Transverse colon (tissue), 4 donors: ENCODE results near the gene C9orf85. TPM values are rescaled to one million over a fixed set of nuclear protein-coding genes. Genes with fewer than 3 reads are reported as not detected.

Experiments used
- DNase-seq: peaks from one replicate; pipeline ENCODE4 v3.0.0-alpha.2; 2019
- H3K27ac ChIP-seq, 4 donors: fragments of 200-600 bp; sonication (generic); 2 replicates each; pipeline ENCODE4 v1.5.1; 2016 to 2018; ENCODE audit warnings: inconsistent platforms in 4 of 4
- H3K27me3 ChIP-seq: fragments of 200-600 bp; sonication (generic); 2 replicates; pipeline ENCODE4 v1.5.1; 2017; ENCODE audit warnings: inconsistent platforms
- H3K36me3 ChIP-seq, 4 donors: fragments of 200-600 bp; sonication (generic); 2 replicates each; pipeline ENCODE4 v1.5.1; 2017 to 2019; ENCODE audit warnings: inconsistent platforms in 4 of 4
- H3K4me1 ChIP-seq, 4 donors: fragments of 200-600 bp; sonication (generic); 2 replicates each; pipeline ENCODE4 v1.5.1; 2017 to 2020; ENCODE audit warnings: inconsistent platforms in 4 of 4
- H3K4me3 ChIP-seq, 4 donors: fragments of 200-600 bp; sonication (generic); 1 replicate in 1 of 4; 2 replicates in 3 of 4; pipeline versions ENCODE4 v1.5.1 to v1.6.1; 2017 to 2019; ENCODE audit warnings: inconsistent platforms in 4 of 4
- H3K9me3 ChIP-seq, 2 donors: fragments of 200-600 bp; sonication (generic); 2 replicates each; pipeline ENCODE4 v1.5.1; 2017 to 2019; ENCODE audit warnings: inconsistent platforms in 2 of 2
- EP300 ChIP-seq: sonication (generic); formaldehyde crosslinking; IDR thresholded peaks from one replicate; pipeline ENCODE4 v1.6.1; 2017; ENCODE audit warnings: antibody characterized with exemption, low read depth
- POLR2A ChIP-seq: fragments of 450-650 bp; IDR thresholded peaks from one replicate; pipeline ENCODE4 v1.6.1; 2016; ENCODE audit warnings: antibody characterized with exemption, mild to moderate bottlenecking, moderate library complexity
- POLR2AphosphoS5 ChIP-seq, 3 donors: sonication (generic); formaldehyde crosslinking; IDR thresholded peaks; one replicate each; pipeline ENCODE4 v1.6.1; 2016; ENCODE audit warnings: antibody characterized with exemption in 3 of 3
- WGBS, 2 donors: methylation state at CpG; one replicate each; pipeline ENCODE4 v1.1.5; 2018; ENCODE audit warnings: low coverage in 1 of 2; 5-methylcytosine and 5-hydroxymethylcytosine counted together
- in situ Hi-C, 4 donors: fragments of 200-750 bp; cut with MboI; loops; one replicate each; pipeline versions ENCODE4 v1.15.0 to v1.15.1; 2017; ENCODE audit warnings: low sequenced_read_pairs in 3 of 4, low pct_ligation_motif_present in 1 of 4, low pct_unique_long_range_greater_than_20kb in 1 of 4
- intact Hi-C: fragments of 100-400 bp; cut with DNase I; formaldehyde crosslinking; loops from one replicate; pipeline ENCODE4 v1.15.1; 2023; ENCODE audit warnings: low total_unique reads
- total RNA-seq, 4 donors: library from RNA; depleted of rRNA; stranded (reverse); fragments of >200 nt; gene quantifications; one replicate each; pipeline ENCODE4 v1.1.0, GENCODE V29; 2016
- TF ChIP-seq, protein P1 (sequence below), 5 experiments: fragments of 200-600 bp in 3 of 5; fragments of 450-650 bp in 2 of 5; sonication (generic) in 3 of 5; IDR thresholded peaks; 1 replicate in 2 of 5; 2 replicates in 3 of 5; pipeline ENCODE4 v1.5.1; 2016 to 2017; ENCODE audit warnings: antibody characterized with exemption in 5 of 5, inconsistent platforms in 3 of 5, mild to moderate bottlenecking in 2 of 5, moderate library complexity in 1 of 5

C9orf85 gene, protein sequence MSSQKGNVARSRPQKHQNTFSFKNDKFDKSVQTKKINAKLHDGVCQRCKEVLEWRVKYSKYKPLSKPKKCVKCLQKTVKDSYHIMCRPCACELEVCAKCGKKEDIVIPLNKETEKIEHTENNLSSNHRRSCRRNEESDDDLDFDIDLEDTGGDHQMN
- total RNA-seq = 10 to 100 TPM in 2 of 4 donors, 1 to 10 TPM in 2; 3.0 to 14.9 (median 9.8) TPM

DNA sequence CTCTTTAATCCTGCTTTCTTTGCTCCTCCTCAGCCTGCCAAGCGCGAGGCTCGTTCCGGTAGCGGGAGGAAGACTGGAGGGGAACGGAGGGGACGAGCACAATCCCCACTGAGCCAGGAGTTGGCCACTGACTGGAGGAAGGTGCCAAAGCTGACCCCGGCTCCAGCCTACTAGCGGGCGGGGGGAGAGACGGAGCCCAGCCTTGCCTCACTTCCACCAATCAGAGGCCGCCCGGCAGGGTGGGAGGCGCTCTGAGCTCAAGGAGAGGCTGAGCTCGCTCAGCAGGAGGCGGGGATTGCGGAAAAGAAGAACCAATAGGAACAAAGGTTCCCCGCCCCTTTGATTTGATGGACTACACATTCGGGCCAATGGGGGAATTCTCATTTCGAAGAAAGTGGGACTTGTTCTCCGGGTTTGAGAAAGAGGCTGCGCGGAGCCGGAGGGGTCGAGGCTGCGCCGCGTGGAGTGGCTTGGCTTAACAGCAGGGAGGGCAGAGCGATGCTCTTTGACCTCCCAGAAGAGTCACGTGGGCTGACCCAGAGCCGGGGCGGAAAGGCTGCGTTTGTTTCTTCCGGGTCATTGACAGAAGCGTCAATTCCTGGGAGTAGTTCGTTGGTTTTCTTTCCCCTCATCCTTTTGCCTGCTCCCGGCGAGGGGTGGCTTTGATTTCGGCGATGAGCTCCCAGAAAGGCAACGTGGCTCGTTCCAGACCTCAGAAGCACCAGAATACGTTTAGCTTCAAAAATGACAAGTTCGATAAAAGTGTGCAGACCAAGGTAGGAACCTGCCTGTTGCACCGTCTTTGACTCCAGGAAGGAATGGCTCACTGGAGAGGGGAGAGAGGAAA is at the start of gene C9orf85, which contains the start of gene ABHD17B:
TSS of gene C9orf85 (plus strand) at position 579 of the 847 bp plus-strand sequence. CDS start at position 675, 96 bp downstream.
TSS of gene ABHD17B (minus strand) at position 133 of the 847 bp plus-strand sequence. CDS start 36,113 bp downstream, outside the sequence.
- peak within 1 kb of the TSS; percentile 82 to 97 (median 92) for H3K4me3 ChIP-seq
- no peaks in the 10 kb centered on the region for H3K9me3 ChIP-seq
- H3K27ac ChIP-seq = peak within 1 kb of the TSS; percentile 95 to 99 (median 98)
- H3K4me1 ChIP-seq = peaks cover 16 to 52% (median 28%) of the 10 kb centered on the region in 4 donors
- intact Hi-C loops = no loop called here
- H3K27me3 ChIP-seq = no peaks in the 10 kb centered on the region
- H3K36me3 ChIP-seq = no peaks in the 10 kb centered on the region
- TF ChIP-seq EP300 (no peak), POLR2A (peak; percentile 99), POLR2AphosphoS5 (IDR thresholded peaks at IDR 0.05) (peak; percentile 99)
- TF ChIP-seq, protein P1, sequence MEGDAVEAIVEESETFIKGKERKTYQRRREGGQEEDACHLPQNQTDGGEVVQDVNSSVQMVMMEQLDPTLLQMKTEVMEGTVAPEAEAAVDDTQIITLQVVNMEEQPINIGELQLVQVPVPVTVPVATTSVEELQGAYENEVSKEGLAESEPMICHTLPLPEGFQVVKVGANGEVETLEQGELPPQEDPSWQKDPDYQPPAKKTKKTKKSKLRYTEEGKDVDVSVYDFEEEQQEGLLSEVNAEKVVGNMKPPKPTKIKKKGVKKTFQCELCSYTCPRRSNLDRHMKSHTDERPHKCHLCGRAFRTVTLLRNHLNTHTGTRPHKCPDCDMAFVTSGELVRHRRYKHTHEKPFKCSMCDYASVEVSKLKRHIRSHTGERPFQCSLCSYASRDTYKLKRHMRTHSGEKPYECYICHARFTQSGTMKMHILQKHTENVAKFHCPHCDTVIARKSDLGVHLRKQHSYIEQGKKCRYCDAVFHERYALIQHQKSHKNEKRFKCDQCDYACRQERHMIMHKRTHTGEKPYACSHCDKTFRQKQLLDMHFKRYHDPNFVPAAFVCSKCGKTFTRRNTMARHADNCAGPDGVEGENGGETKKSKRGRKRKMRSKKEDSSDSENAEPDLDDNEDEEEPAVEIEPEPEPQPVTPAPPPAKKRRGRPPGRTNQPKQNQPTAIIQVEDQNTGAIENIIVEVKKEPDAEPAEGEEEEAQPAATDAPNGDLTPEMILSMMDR (IDR thresholded peaks at IDR 0.05) = peak in 1 of 5 experiments; percentile 28
- in situ Hi-C loops = no loop called here
- peak; percentile 99 for DNase-seq
- WGBS, 2 donors = 1% methylated on average over 45 of the region's 45 CpGs; no CpG with 5 or more reads in 1 of the 2 donors

DNA sequence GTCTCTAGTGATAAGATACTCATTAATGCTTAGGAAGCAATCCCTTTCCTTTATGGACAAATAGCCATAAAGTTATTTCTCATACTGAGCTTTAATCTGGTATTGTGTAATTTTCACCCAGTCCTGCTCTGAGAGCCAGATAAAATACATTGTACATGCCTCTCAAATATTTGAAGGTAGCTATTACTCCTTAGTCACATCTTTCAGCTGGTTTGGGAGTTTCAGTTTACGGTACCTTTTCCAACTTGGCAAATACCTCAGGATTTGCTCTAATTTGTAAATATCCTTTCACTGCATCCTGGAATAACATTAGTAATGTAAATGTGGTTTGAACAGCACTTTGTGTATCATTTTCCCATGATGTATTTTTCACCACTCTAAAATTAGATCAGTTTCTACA is 47.8 kb upstream of the C9orf85 start:
- H3K4me1 ChIP-seq = no peaks in the 10 kb centered on the region

DNA sequence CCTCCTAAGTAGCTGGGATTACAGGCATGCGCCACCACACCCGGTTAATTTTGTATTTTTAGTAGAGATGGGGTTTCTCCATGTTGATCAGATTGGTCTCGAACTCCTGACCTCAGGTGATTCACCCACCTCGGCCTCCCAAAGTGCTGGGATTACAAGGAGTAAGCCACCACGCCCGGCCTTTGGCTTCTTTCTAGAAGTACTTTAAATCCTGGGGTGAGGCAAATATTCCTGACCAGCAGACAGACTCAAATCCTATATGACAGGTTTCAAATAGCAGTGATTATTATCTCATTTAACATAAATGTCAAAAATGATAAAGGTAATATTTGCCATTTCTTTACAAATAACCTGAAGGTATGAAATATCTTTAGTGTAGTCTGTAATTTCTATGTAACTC is 36.1 kb upstream of the C9orf85 start:
- Histone ChIP-seq H3K4me1 (no peaks in the 10 kb centered on the region), H3K27ac (no peak overlapping the region), H3K36me3 (peaks cover 0 to 19% (median 0%) of the 10 kb centered on the region in 4 donors), H3K27me3 (no peaks in the 10 kb centered on the region), H3K9me3 (peaks cover 18 to 27% of the 10 kb centered on the region in 2 donors), H3K4me3 (no peak overlapping the region)
- TF ChIP-seq, protein P1 (IDR thresholded peaks at IDR 0.05) = no peak
- TF ChIP-seq POLR2AphosphoS5 (IDR thresholded peaks at IDR 0.05) = no peak
- TF ChIP-seq POLR2A = no peak
- no peak for TF ChIP-seq EP300
- in situ Hi-C loops = no loop called here
- WGBS, 2 donors = 97 to 100% methylated on average over 3 to 6 of the region's 6 CpGs
- intact Hi-C loops = no loop called here
- no peak for DNase-seq

More for the DNA sequence above, 47.8 kb upstream of the C9orf85 start:
- no peak overlapping the region for H3K27ac ChIP-seq
- peaks cover 12 to 18% of the 10 kb centered on the region in 2 donors for H3K9me3 ChIP-seq
- DNase-seq = no peak
- WGBS, 2 donors = 75 to 96% methylated on average over 1 of the region's 1 CpG
- in situ Hi-C loops = no loop called here
- peaks cover 0 to 29% (median 3%) of the 10 kb centered on the region in 4 donors for H3K36me3 ChIP-seq
- H3K4me3 ChIP-seq = no peak overlapping the region
- H3K27me3 ChIP-seq = no peaks in the 10 kb centered on the region
- no peak for TF ChIP-seq POLR2A
- TF ChIP-seq POLR2AphosphoS5 (IDR thresholded peaks at IDR 0.05) = no peak
- TF ChIP-seq, protein P1 (IDR thresholded peaks at IDR 0.05) = no peak
- TF ChIP-seq EP300 = no peak
- intact Hi-C loops = no loop called here

DNA sequence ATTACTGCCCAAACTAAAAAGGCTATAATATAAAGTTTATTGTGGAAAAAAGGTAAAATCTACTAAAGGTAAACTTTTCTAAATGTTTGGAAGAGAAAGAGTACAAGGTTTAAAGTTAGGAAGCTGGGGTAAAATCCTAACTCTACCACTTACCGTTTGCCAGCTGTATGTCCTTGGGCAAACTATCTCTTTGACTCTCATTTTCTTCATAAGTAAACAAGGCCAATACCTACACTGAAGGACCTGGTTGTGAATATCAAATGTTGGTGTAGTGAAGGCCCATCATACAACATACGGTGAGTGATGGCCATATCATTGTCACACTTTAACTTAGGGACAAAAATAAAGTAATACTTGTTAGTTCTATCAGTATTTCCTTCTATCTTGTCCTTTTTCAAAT is 35.3 kb upstream of the C9orf85 start:
- Histone ChIP-seq H3K9me3 (peaks cover 18 to 30% of the 10 kb centered on the region in 2 donors), H3K4me3 (no peak overlapping the region), H3K27ac (no peak overlapping the region), H3K4me1 (no peaks in the 10 kb centered on the region), H3K27me3 (no peaks in the 10 kb centered on the region), H3K36me3 (peaks cover 0 to 19% (median 0%) of the 10 kb centered on the region in 4 donors)
- intact Hi-C loops = no loop called here
- 88 to 94% methylated on average over 2 of the region's 2 CpGs for WGBS, 2 donors
- TF ChIP-seq POLR2AphosphoS5 (IDR thresholded peaks at IDR 0.05) (no peak), EP300 (no peak), POLR2A (no peak)
- TF ChIP-seq, protein P1 (IDR thresholded peaks at IDR 0.05) = no peak
- DNase-seq = no peak
- in situ Hi-C loops = no loop called here
